ENCODE measurements around the gene CD200R1.

The CD200R1 gene

GRCh38 chr3:112889357-112889756 lies 85.5 kb downstream of the CD200R1 start:
- no peak for TF ChIP-seq ZNF274 (IDR thresholded peaks at IDR 0.05; ENCODE audit: low read depth, low read length)
- no peak overlapping the region for H3K4me3 ChIP-seq (ENCODE audit: low read length)

- no peak overlapping the region for H3K4me3 ChIP-seq (ENCODE audit: low read length)
- no peak for TF ChIP-seq ZNF274 (IDR thresholded peaks at IDR 0.05; ENCODE audit: low read depth, low read length)
Measured at GRCh38 chr3:112888381-112889085, 86.4 kb downstream of the CD200R1 start.

- TF ChIP-seq ZNF274 (IDR thresholded peaks at IDR 0.05; ENCODE audit: low read depth, low read length) = no peak
- no peak overlapping the region for H3K4me3 ChIP-seq (ENCODE audit: low read length)
Measured at GRCh38 chr3:112884678-112885290, 90.1 kb downstream of the CD200R1 start.

- H3K4me3 ChIP-seq (ENCODE audit: low read length) = no peak overlapping the region
- no peak for TF ChIP-seq ZNF274 (IDR thresholded peaks at IDR 0.05; ENCODE audit: low read depth, low read length)
Measured at GRCh38 chr3:112881891-112882290, 93.0 kb downstream of the CD200R1 start.

GRCh38 chr3:112875561-112875960 lies 99.3 kb downstream of the CD200R1 start:
- TF ChIP-seq ZNF274 (IDR thresholded peaks at IDR 0.05; ENCODE audit: low read depth, low read length) = no peak

DNA sequence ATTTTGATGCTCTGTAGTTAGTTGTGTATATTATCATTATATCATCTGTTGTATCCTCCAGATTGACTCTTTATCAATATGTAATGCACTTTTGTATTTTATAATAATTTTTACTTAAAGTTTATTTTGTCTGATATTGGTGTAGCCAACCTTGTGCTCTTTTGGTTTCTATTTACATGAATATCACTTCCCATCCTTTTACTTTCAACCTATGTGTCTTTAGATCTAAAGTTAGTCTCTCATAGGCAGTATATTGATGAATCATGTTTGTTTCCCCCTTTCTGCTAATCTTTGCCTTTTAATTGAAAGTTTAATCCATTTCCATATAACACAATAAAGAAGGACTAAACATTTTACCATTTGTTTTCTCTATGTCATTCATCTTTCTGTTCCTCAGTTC lies 100.2 kb downstream of the CD200R1 start:
- no peak for TF ChIP-seq ZNF274 (IDR thresholded peaks at IDR 0.05; ENCODE audit: low read depth, low read length)
- no peak overlapping the region for H3K4me3 ChIP-seq (ENCODE audit: low read length)

More at GRCh38 chr3:112875561-112875960, 99.3 kb downstream of the CD200R1 start:
- H3K4me3 ChIP-seq (ENCODE audit: low read length) = no peak overlapping the region

- H3K4me3 ChIP-seq (ENCODE audit: low read length) = no peak overlapping the region
- TF ChIP-seq ZNF274 (IDR thresholded peaks at IDR 0.05; ENCODE audit: low read depth, low read length) = no peak
Measured at GRCh38 chr3:112873632-112874031, 101.3 kb downstream of the CD200R1 start.

- no peak for TF ChIP-seq ZNF274 (IDR thresholded peaks at IDR 0.05; ENCODE audit: low read depth, low read length)
- H3K4me3 ChIP-seq (ENCODE audit: low read length) = no peak overlapping the region
Measured at GRCh38 chr3:112871735-112872134, 103.2 kb downstream of the CD200R1 start.
